Uterus (tissue), 4 donors: ENCODE data around the gene AUTS2. TPM values are rescaled to one million over a fixed set of nuclear protein-coding genes. Genes with fewer than 3 reads are reported as not detected.
A peak's percentile ranks its signal among the peaks of the same experiment; 100 is the strongest.

ENCODE experiments used
- DNase-seq, 2 donors: peaks; one replicate each; pipeline ENCODE4 v3.0.0-alpha.2; 2019 to 2020
- H3K27ac ChIP-seq, 2 donors: fragments of 200-600 bp; sonication (generic); 1 replicate in 1 of 2; 2 replicates in 1 of 2; pipeline ENCODE4 v1.5.1; 2016 to 2018
- H3K27me3 ChIP-seq, 2 donors: fragments of 200-600 bp; sonication (generic); one replicate each; pipeline ENCODE4 v1.5.1; 2018 to 2019; ENCODE audit warnings: control low read depth in 1 of 2
- H3K36me3 ChIP-seq, 2 donors: fragments of 200-600 bp; sonication (generic); one replicate each; pipeline ENCODE4 v1.5.1; 2019; ENCODE audit warnings: control low read depth in 1 of 2
- H3K4me1 ChIP-seq, 2 donors: fragments of 200-600 bp; sonication (generic); one replicate each; pipeline ENCODE4 v1.5.1; 2018 to 2019; ENCODE audit warnings: control low read depth in 1 of 2
- H3K4me3 ChIP-seq, 2 donors: fragments of 200-600 bp; sonication (generic); 1 replicate in 1 of 2; 2 replicates in 1 of 2; pipeline ENCODE4 v1.5.1; 2018 to 2019; ENCODE audit warnings: mild to moderate bottlenecking in 1 of 2
- H3K9me3 ChIP-seq, 2 donors: fragments of 200-600 bp; sonication (generic); one replicate each; pipeline ENCODE4 v1.5.1; 2019; ENCODE audit warnings: control low read depth in 1 of 2
- CTCF ChIP-seq, 4 experiments: fragments of 200-600 bp in 2 of 4; fragments of 450-650 bp in 2 of 4; sonication (generic) in 2 of 4; IDR thresholded peaks; one replicate each; pipeline ENCODE4 v1.5.1; 2016 to 2019; ENCODE audit warnings: antibody characterized with exemption in 4 of 4, mild to moderate bottlenecking in 2 of 4, moderate library complexity in 1 of 4
- POLR2A ChIP-seq, 2 donors: fragments of 450-650 bp; IDR thresholded peaks; one replicate each; pipeline ENCODE4 v1.6.1; 2016; ENCODE audit warnings: antibody characterized with exemption in 2 of 2, mild to moderate bottlenecking in 1 of 2, moderate library complexity in 1 of 2
- intact Hi-C: fragments of 100-400 bp; cut with DNase I; formaldehyde crosslinking; loops from one replicate; pipeline ENCODE4 v1.15.1; 2023; ENCODE audit warnings: low total_unique reads
- total RNA-seq, 4 donors: library from RNA; depleted of rRNA in 3 of 4; stranded (reverse); fragments of >200 nt in 3 of 4; gene quantifications; one replicate each; pipeline versions ENCODE4 v1.1.0 to v1.2.4, GENCODE V29; 2014 to 2023
- donor health status: DM: yes; HTN: yes; CAD: no.

Gene AUTS2
- total RNA-seq, 4 donors from 2014 or later: 10.5 to 58.2 (median 30.0) TPM

GRCh38 chr7:70036695-70037094 is 438.4 kb downstream of the AUTS2 start:
- intact Hi-C loops: no loop called here

GRCh38 chr7:70037171-70037933 is 439.1 kb downstream of the AUTS2 start:
- Histone ChIP-seq H3K27ac (no peak overlapping the region), H3K36me3 (no peaks in the 10 kb centered on the region), H3K4me1 (no peaks in the 10 kb centered on the region), H3K4me3 (no peak overlapping the region), H3K9me3 (no peaks in the 10 kb centered on the region), H3K27me3 (no peaks in the 10 kb centered on the region)
- TF ChIP-seq POLR2A (IDR thresholded peaks at IDR 0.05) (no peak), CTCF (IDR thresholded peaks at IDR 0.05) (no peak)
- DNase-seq: no peak
- intact Hi-C loops: no loop called here

More at GRCh38 chr7:70036695-70037094, 438.4 kb downstream of the AUTS2 start:
- no peaks in the 10 kb centered on the region for H3K27me3 ChIP-seq
- no peak for DNase-seq
- no peak overlapping the region for H3K27ac ChIP-seq
- H3K4me1 ChIP-seq: no peaks in the 10 kb centered on the region
- no peak for TF ChIP-seq POLR2A (IDR thresholded peaks at IDR 0.05)
- no peak for TF ChIP-seq CTCF (IDR thresholded peaks at IDR 0.05)
- no peaks in the 10 kb centered on the region for H3K9me3 ChIP-seq
- no peaks in the 10 kb centered on the region for H3K36me3 ChIP-seq
- H3K4me3 ChIP-seq: no peak overlapping the region

GRCh38 chr7:70040051-70040450 is 441.8 kb downstream of the AUTS2 start:
- intact Hi-C loops: no loop called here
- DNase-seq: no peak
- TF ChIP-seq POLR2A (IDR thresholded peaks at IDR 0.05): no peak
- no peak for TF ChIP-seq CTCF (IDR thresholded peaks at IDR 0.05)

GRCh38 chr7:70040970-70041766 is 442.9 kb downstream of the AUTS2 start:
- Histone ChIP-seq H3K4me3 (no peak overlapping the region), H3K36me3 (no peaks in the 10 kb centered on the region), H3K4me1 (peaks cover 0 to 7% of the 10 kb centered on the region in 2 donors), H3K27me3 (no peaks in the 10 kb centered on the region), H3K27ac (no peak overlapping the region), H3K9me3 (no peaks in the 10 kb centered on the region)
- intact Hi-C loops: no loop called here
- no peak for TF ChIP-seq POLR2A (IDR thresholded peaks at IDR 0.05)
- TF ChIP-seq CTCF (IDR thresholded peaks at IDR 0.05): peak; percentile 28 to 52 (median 50)
- DNase-seq: no peak

More at GRCh38 chr7:70040051-70040450, 441.8 kb downstream of the AUTS2 start:
- Histone ChIP-seq H3K27me3 (no peaks in the 10 kb centered on the region), H3K27ac (no peak overlapping the region), H3K4me3 (no peak overlapping the region), H3K36me3 (no peaks in the 10 kb centered on the region), H3K4me1 (peaks cover 0 to 7% of the 10 kb centered on the region in 2 donors), H3K9me3 (no peaks in the 10 kb centered on the region)

- no peaks in the 10 kb centered on the region for H3K36me3 ChIP-seq
- no peak overlapping the region for H3K27ac ChIP-seq
- TF ChIP-seq POLR2A (IDR thresholded peaks at IDR 0.05) (no peak), CTCF (IDR thresholded peaks at IDR 0.05) (peak; percentile 17 to 36 (median 29))
- peaks cover 0 to 7% of the 10 kb centered on the region in 2 donors for H3K4me1 ChIP-seq
- no peaks in the 10 kb centered on the region for H3K9me3 ChIP-seq
- H3K27me3 ChIP-seq: no peaks in the 10 kb centered on the region
- intact Hi-C loops: no loop called here
- no peak for DNase-seq
- H3K4me3 ChIP-seq: no peak overlapping the region
Measured at GRCh38 chr7:70042533-70042932, 444.3 kb downstream of the AUTS2 start.
